Kidney (tissue), 14 donors: ENCODE data around the gene TPST1. TPM values are rescaled to one million over a fixed set of nuclear protein-coding genes. Genes with fewer than 3 reads are reported as not detected.
"Not testable (repeated sequence)": the region's sequence is repeated elsewhere in the genome, so short reads cannot be mapped to it uniquely, and the experiment has no call there.

ENCODE experiments used
- DNase-seq, 5 donors: peaks; one replicate each; pipeline ENCODE4 v3.0.0-alpha.2; 2013 to 2020
- FAIRE-seq: peaks from 2 replicates; lab custom pipeline; 2012; peaks lifted over from hg19 to GRCh38; lab: Jason Lieb, UNC
- H3K27ac ChIP-seq, 2 donors: one replicate each; pipeline ENCODE4 v1.7.0; 2013; ENCODE audit warnings: low read depth in 2 of 2, low read length in 2 of 2, inconsistent platforms in 1 of 2
- H3K27me3 ChIP-seq: one replicate; pipeline ENCODE4 v1.7.1; 2013; ENCODE audit warnings: low read length, inconsistent platforms; ENCODE audit not compliant: control insufficient read depth, insufficient read depth
- H3K36me3 ChIP-seq, 3 donors: one replicate each; pipeline versions ENCODE4 v1.7.0 to v1.7.1; 2013; ENCODE audit warnings: low read length in 3 of 3, control low read depth in 1 of 3, inconsistent platforms in 1 of 3; ENCODE audit not compliant: insufficient read depth in 3 of 3, control insufficient read depth in 2 of 3
- H3K4me1 ChIP-seq, 3 donors: one replicate each; pipeline versions ENCODE4 v1.7.0 to v1.7.1; 2013; ENCODE audit warnings: low read length in 3 of 3, inconsistent platforms in 1 of 3, low read depth in 1 of 3; ENCODE audit not compliant: control insufficient read depth in 2 of 3, insufficient read depth in 2 of 3
- H3K4me3 ChIP-seq, 3 donors: one replicate each; pipeline versions ENCODE4 v1.7.0 to v1.8.1; 2013; ENCODE audit warnings: low read length in 3 of 3, control low read depth in 1 of 3, inconsistent platforms in 1 of 3
- H3K9ac ChIP-seq, 3 donors: one replicate each; pipeline versions ENCODE4 v1.7.0 to v1.7.1; 2013; ENCODE audit warnings: low read length in 3 of 3, control low read depth in 1 of 3, inconsistent platforms in 1 of 3
- H3K9me3 ChIP-seq, 3 donors: one replicate each; pipeline versions ENCODE4 v1.7.0 to v1.7.1; 2013; ENCODE audit warnings: low read length in 3 of 3, control low read depth in 1 of 3, inconsistent platforms in 1 of 3; ENCODE audit not compliant: control insufficient read depth in 2 of 3, insufficient read depth in 1 of 3
- CTCF ChIP-seq: IDR thresholded peaks from 3 replicates; pipeline ENCODE4 v1.5.1; 2012; ENCODE audit warnings: mild to moderate bottlenecking, moderate library complexity, borderline replicate concordance; ENCODE audit not compliant: insufficient read depth; ENCODE audit errors: extremely low read depth
- intact Hi-C: fragments of 100-400 bp; cut with DNase I; formaldehyde crosslinking; loops from one replicate; pipeline ENCODE4 v1.11.1; 2022
- polyA plus RNA-seq: library from polyadenylated mRNA; stranded (reverse); fragments of 350-450 nt; fragmentation: Illumina TruSeq; extraction: RNeasy Lipid Tissue Mini Kit (QIAGEN cat#74804); gene quantifications from one replicate; pipeline ENCODE4 v1.2.3, GENCODE V29; 2014; ENCODE audit warnings: low read depth, low replicate concordance; ENCODE audit not compliant: insufficient read depth
- total RNA-seq: library from RNA; stranded (reverse); fragmentation: NEBNext Ultra II Directional; extraction: Animal tissue kit (Norgen Biotek cat#: 25700); gene quantifications from one replicate; pipeline ENCODE4 v1.2.1, GENCODE V29; 2021
- donor health status: control.
- donor health status: control.
- donor health status: control.
- donor health status: control.
- donor health status: control.
- donor health status: DM: yes; HTN: yes; CAD: no.
- donor health status: Normal renal cell carcinoma (clear cell type).

TPST1 gene
- total and polyA plus RNA-seq, 2 donors from 2014 or later: 23.6 to 35.7 TPM

DNA sequence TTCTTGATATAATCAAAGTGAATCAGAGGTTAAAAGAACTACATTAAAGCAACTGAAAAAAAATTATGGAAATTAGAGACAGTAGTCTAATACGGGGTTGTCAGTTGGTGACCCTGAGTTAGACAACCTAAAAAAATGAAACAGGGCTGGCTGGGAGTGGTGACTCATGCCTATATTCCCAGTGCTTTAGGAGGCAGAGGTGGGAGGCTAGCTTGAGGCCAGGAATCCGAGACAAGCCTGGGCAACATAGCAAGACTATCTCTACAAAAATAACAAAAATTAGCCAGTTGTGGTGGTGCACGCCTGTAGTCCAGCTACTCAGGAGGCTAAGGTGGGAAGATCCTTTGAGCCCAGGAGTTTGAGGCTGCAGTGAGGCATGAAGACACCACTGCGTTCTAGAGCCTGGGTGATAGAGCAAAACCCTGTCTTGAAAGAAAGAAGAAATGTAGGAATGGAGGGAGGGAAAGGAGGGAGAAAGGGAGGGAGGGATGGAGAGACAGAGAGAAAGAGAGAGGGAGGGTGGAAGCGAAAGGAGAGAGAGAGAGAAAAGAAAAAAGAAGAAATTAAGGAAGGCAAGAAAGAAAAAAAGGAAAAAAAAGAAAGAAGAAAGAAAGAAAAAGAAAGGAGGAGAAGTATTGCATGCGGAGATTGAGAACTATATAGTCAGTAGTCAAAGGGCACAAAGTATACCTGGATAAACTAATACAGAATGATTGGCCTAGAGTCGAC, 166.1 kb downstream of the TPST1 start:
- Histone ChIP-seq H3K9ac (no peak overlapping the region), H3K27ac (no peak overlapping the region), H3K36me3 (no peaks in the 10 kb centered on the region), H3K9me3 (no peaks in the 10 kb centered on the region), H3K4me3 (no peak overlapping the region), H3K4me1 (no peaks in the 10 kb centered on the region), H3K27me3 (no peaks in the 10 kb centered on the region)
- intact Hi-C loops: no loop called here
- no peak for TF ChIP-seq CTCF
- FAIRE-seq (no peak), DNase-seq (no peak)

DNA sequence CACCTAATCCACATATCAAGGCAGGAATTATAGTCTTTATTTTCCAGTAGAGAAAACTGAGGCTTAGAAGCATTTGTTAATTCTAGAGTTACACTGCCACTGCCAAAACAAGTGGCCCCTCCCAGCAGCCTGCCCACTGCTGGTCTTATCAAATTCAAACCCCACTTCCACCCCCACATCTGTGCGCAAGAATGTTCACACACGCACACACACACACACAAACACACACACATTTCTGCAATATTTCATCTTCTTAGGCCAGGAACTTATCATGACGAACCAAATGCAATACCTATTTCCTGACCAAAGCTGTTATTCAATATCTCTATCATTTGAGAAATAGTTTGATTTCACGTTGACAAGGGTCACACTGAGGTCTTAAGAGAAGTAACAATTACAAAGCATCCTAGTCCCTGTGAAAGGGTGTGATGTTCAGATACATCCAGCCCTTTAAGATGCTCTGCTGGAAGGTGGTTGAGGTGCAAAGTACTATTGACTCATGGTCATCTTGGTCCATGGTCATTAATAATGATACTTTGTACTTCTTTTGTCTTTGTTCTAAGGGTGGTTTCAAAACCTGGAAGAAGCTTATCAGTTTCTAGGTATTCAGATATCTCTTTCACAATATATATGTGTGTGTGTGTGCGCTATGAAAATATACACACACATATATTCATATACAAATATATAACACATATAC, 169.2 kb downstream of the TPST1 start:
- FAIRE-seq, intact Hi-C loops, DNase-seq: not testable (repeated sequence)

DNA sequence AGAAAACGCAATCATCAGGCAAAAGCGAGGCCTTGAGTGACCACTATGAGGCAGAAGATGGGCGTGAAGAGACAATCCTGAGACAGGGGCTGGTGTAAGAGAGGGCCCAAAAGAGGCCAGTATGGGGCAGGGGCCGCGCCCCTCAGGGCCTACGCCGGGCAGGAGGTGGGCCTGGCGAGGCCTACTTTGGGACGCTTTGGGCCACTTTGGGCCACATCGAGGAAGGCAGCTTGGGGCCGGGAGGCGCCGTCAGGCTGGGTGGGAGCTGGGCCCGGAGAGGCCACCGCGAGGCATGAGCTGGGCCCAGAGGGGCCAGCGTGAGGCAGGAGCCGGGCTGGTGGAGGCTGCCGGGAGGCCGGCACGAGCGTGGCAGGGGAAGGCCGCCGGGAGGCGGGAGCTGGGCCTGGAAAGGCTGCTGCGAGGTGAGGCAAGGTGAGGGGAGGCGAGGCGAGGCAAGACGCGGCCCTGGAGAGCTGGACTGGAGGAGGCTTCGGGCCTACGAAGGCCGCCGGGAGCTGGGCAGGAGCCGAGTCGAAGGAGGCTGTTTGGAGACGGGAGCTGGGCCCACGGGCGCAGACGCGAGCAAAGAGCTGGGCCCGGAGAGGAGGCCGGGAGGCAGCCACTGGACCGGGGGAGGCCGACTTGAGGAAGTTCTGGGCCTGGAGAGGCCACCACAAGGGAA, 171.3 kb downstream of the TPST1 start:
- Histone ChIP-seq H3K27me3 (no peaks in the 10 kb centered on the region), H3K4me1 (no peaks in the 10 kb centered on the region), H3K27ac (no peak overlapping the region), H3K4me3 (no peak overlapping the region), H3K9me3 (no peaks in the 10 kb centered on the region), H3K36me3 (peaks cover 0 to 5% (median 4%) of the 10 kb centered on the region in 3 donors), H3K9ac (no peak overlapping the region)
- TF ChIP-seq CTCF: no peak
- no peak for DNase-seq
- intact Hi-C loops: no loop called here
- FAIRE-seq: no peak

More for the DNA sequence above, 169.2 kb downstream of the TPST1 start:
- H3K27me3 ChIP-seq, H3K4me3 ChIP-seq, H3K9me3 ChIP-seq, H3K36me3 ChIP-seq, H3K27ac ChIP-seq, H3K4me1 ChIP-seq, H3K9ac ChIP-seq: not testable (repeated sequence)

DNA sequence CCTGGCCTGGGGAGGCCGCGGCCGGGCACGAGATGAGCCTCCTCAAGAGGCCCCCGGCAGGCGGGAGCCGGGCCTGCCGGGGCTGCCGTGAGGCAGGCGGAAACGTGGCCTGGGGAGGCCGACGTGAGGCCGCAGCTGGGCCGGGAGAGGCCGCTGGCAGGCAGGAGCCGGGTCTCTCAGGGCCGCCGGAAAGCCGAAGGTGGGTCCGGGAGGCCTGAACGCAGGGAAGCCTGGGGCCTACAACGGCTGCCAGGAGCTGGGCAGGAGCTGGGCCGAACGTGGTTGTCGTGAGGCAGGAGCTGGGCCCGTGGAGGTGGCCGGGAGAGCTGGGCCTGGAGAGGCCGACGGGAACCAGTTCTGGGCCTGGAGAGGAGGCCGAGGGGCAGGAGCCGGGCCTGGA, 171.9 kb downstream of the TPST1 start:
- TF ChIP-seq CTCF: no peak
- no peaks in the 10 kb centered on the region for H3K9me3 ChIP-seq
- DNase-seq: peak in 1 of 5 donors; percentile 67
- H3K36me3 ChIP-seq: peaks cover 0 to 5% (median 4%) of the 10 kb centered on the region in 3 donors
- no peaks in the 10 kb centered on the region for H3K27me3 ChIP-seq
- no peak overlapping the region for H3K27ac ChIP-seq
- no peak for FAIRE-seq
- no peak overlapping the region for H3K4me3 ChIP-seq
- no peaks in the 10 kb centered on the region for H3K4me1 ChIP-seq
- H3K9ac ChIP-seq: no peak overlapping the region
- intact Hi-C loops: no loop called here
